ENCODE measurements around the gene C5. TPM values are rescaled to one million over a fixed set of nuclear protein-coding genes. Genes with fewer than 3 reads are reported as not detected.

The C5 gene
- polyA plus RNA-seq, 1 of the 3 experiments (the other 2 are of a cell fraction): 1.8 TPM

DNA sequence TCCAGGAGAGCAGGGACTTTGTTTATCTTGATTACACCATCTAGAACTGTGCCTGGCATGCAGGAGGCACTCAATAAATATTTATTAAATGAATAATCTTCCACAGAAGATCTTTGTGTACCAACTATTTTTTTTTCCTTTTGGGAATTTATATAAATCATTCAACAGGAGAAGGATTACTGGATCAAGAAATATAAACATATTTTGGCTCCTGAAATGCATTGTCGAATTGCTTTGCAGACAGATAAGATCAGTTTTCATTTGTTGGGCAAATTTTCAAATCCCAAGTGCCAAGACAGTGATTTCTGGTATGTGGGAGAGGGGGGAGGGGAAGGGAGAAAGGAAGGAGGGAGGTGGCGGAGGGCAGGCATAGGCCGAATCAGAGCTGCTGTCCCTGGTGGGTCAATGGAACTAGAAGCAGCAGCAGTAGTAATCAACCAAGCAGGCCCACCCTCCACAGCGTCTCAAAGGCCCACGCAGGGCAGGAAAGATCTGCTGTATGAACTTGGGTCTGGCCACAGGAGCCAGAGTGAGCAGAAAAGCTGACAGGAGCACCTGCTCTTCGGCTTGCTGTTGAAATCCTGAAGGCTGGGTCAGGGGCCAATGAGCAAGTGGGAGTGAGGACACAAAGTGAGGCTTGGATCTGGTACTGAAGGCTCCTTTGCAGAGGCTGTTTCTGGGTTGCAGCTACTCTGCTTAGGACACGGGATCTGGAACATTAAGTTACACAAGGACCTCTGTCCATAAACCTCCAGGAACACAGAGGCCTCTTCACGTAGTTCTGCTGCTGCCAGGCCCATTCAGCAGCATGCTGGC, 107.7 kb downstream of the C5 start:
- no peak for DNase-seq
- no peaks in the 10 kb centered on the region for H3K9me3 ChIP-seq
- no peaks in the 10 kb centered on the region for H3K36me3 ChIP-seq (replicated peaks in 1 of 2; ENCODE audit: control insufficient read depth in 1 of 2, insufficient read depth in 2 of 2, low read length in 1 of 2)
- no peaks in the 10 kb centered on the region for H4K20me1 ChIP-seq (ENCODE audit: insufficient read depth)
- ChIA-PET CTCF (interaction anchor here (1.1 kb wide), 1 partner anchor 11 kb away, joined by 3 read pairs; no protein-coding TSS in a partner anchor), POLR2A (no interaction called here)
- peak overlapping the region; percentile 13; the same call in 1 of the 2 replicates for H3K4me2 ChIP-seq
- H3K27ac ChIP-seq (ENCODE audit: low read depth in 2 of 2, low read length in 1 of 2): no peak overlapping the region; a peak in 1 of 4 replicates
- H3F3A ChIP-seq (replicated peaks; ENCODE audit: insufficient read depth): peaks cover 11% of the 10 kb centered on the region
- no peak overlapping the region for H3K4me3 ChIP-seq (ENCODE audit: low read depth in 2 of 2, low read length in 1 of 2)
- H3K9ac ChIP-seq: no peak overlapping the region
- H3K79me2 ChIP-seq (ENCODE audit: insufficient read depth): no peaks in the 10 kb centered on the region
- no peaks in the 10 kb centered on the region for H3K9me2 ChIP-seq
- WGBS (ENCODE audit: low lambda C conversion rate): 62% methylated on average over 5 of the region's 8 CpGs
- peaks cover 6 to 17% of the 10 kb centered on the region in 2 experiments; a peak in 3 of 4 replicates for H3K4me1 ChIP-seq (ENCODE audit: control insufficient read depth in 1 of 2, insufficient read depth in 2 of 2, low read depth in 1 of 2, low read length in 1 of 2)
- TF ChIP-seq REST (IDR thresholded peaks at IDR 0.05; ENCODE audit: low read depth, low read length): peak; percentile 55; the same call in 1 of the 2 replicates
- peak; percentile 77 for TF ChIP-seq NFIC (IDR thresholded peaks at IDR 0.05; ENCODE audit: borderline replicate concordance)
- no peak for TF ChIP-seq RCOR1 (IDR thresholded peaks at IDR 0.05; ENCODE audit: low read length)
- TF ChIP-seq TEAD4 (IDR thresholded peaks at IDR 0.05; ENCODE audit: borderline replicate concordance, insufficient read depth): peak; percentile 58; the same call in 1 of the 2 replicates
- peak; percentile 31; the same call in 1 of the 2 replicates for TF ChIP-seq JUND (IDR thresholded peaks at IDR 0.05)
- TF ChIP-seq FOSL2 (IDR thresholded peaks at IDR 0.05; ENCODE audit: borderline replicate concordance, low read depth): 0 out of 2 replicates have a peak, but pooled peaks have one; percentile 13
- TF ChIP-seq FOXJ3 (CRISPR knock-in tag; IDR thresholded peaks at IDR 0.05): no peak
- TF ChIP-seq, protein P1, sequence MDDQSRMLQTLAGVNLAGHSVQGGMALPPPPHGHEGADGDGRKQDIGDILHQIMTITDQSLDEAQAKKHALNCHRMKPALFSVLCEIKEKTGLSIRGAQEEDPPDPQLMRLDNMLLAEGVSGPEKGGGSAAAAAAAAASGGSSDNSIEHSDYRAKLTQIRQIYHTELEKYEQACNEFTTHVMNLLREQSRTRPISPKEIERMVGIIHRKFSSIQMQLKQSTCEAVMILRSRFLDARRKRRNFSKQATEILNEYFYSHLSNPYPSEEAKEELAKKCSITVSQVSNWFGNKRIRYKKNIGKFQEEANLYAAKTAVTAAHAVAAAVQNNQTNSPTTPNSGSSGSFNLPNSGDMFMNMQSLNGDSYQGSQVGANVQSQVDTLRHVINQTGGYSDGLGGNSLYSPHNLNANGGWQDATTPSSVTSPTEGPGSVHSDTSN (IDR thresholded peaks at IDR 0.05): peak; percentile 50
- H2AFZ ChIP-seq (ENCODE audit: low read depth): no peak overlapping the region
- H3K27me3 ChIP-seq (ENCODE audit: insufficient read depth): no peaks in the 10 kb centered on the region

- H3K9me3 ChIP-seq: no peaks in the 10 kb centered on the region
Measured at GRCh38 chr9:120941046-120941770, 108.9 kb downstream of the C5 start.

More at GRCh38 chr9:120941046-120941770, 108.9 kb downstream of the C5 start:
- TF ChIP-seq TCF12 (IDR thresholded peaks at IDR 0.05): no peak
- TF ChIP-seq, protein P1 (IDR thresholded peaks at IDR 0.05): no peak
- no peak for TF ChIP-seq SMC3 (IDR thresholded peaks at IDR 0.05; ENCODE audit: low read depth, low read length)
- TF ChIP-seq MXI1 (IDR thresholded peaks at IDR 0.05; ENCODE audit: low read depth, low read length): no peak
- no peak for TF ChIP-seq FOXJ3 (CRISPR knock-in tag; IDR thresholded peaks at IDR 0.05)
- TF ChIP-seq, protein P2, sequence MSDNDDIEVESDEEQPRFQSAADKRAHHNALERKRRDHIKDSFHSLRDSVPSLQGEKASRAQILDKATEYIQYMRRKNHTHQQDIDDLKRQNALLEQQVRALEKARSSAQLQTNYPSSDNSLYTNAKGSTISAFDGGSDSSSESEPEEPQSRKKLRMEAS (IDR thresholded peaks at IDR 0.05; ENCODE audit: low read depth): no peak
- TF ChIP-seq RCOR1 (IDR thresholded peaks at IDR 0.05; ENCODE audit: low read length): no peak
- H4K20me1 ChIP-seq (ENCODE audit: insufficient read depth): no peaks in the 10 kb centered on the region
- H3K4me3 ChIP-seq (ENCODE audit: low read depth in 2 of 2, low read length in 1 of 2): no peak overlapping the region
- no peaks in the 10 kb centered on the region for H3K79me2 ChIP-seq (ENCODE audit: insufficient read depth)
- H3K9ac ChIP-seq: no peak overlapping the region
- 87% methylated on average over 6 of the region's 6 CpGs for WGBS (ENCODE audit: low lambda C conversion rate)
- no peak overlapping the region for H3K4me2 ChIP-seq
- ChIA-PET CTCF (no interaction called here), POLR2A (no interaction called here)
- H3K27me3 ChIP-seq (ENCODE audit: insufficient read depth): no peaks in the 10 kb centered on the region
- H3F3A ChIP-seq (replicated peaks; ENCODE audit: insufficient read depth): peaks cover 15% of the 10 kb centered on the region
- H3K27ac ChIP-seq (ENCODE audit: low read depth in 2 of 2, low read length in 1 of 2): no peak overlapping the region
- no peak for DNase-seq
- no peaks in the 10 kb centered on the region for H3K36me3 ChIP-seq (replicated peaks in 1 of 2; ENCODE audit: control insufficient read depth in 1 of 2, insufficient read depth in 2 of 2, low read length in 1 of 2)
- peaks cover 13 to 22% of the 10 kb centered on the region in 2 experiments for H3K4me1 ChIP-seq (ENCODE audit: control insufficient read depth in 1 of 2, insufficient read depth in 2 of 2, low read depth in 1 of 2, low read length in 1 of 2)
- H3K9me2 ChIP-seq: no peaks in the 10 kb centered on the region
- no peak overlapping the region for H2AFZ ChIP-seq (ENCODE audit: low read depth)

Data from SK-N-SH (cell line).